KMS-11 (cell line): Measurements from ENCODE around the gene HPCAL1.

Source experiments
- H2AFZ ChIP-seq: fragments of 200-600 bp; sonication (generic); 2 replicates; pipeline ENCODE4 v1.6.1; 2016; ENCODE audit warnings: antibody characterized with exemption, mixed run types, low read depth
- H3K27ac ChIP-seq: fragments of 200-600 bp; sonication (generic); 2 replicates; pipeline ENCODE4 v1.6.1; 2016; ENCODE audit warnings: mild to moderate bottlenecking, mixed run types
- H3K27me3 ChIP-seq: fragments of 200-600 bp; sonication (generic); 2 replicates; pipeline ENCODE4 v1.6.1; 2017; ENCODE audit warnings: mild to moderate bottlenecking, low read depth, mixed run types, moderate library complexity; ENCODE audit not compliant: insufficient read depth
- H3K36me3 ChIP-seq: fragments of 200-600 bp; sonication (generic); 2 replicates; pipeline ENCODE4 v1.6.1; 2017; ENCODE audit warnings: mild to moderate bottlenecking, mixed run types; ENCODE audit not compliant: insufficient read depth
- H3K4me1 ChIP-seq: fragments of 200-600 bp; sonication (generic); 2 replicates; pipeline ENCODE4 v1.6.1; 2016; ENCODE audit warnings: mild to moderate bottlenecking, low read depth, mixed run types; ENCODE audit not compliant: poor library complexity, severe bottlenecking
- H3K4me2 ChIP-seq: fragments of 200-600 bp; sonication (generic); 2 replicates; pipeline ENCODE4 v1.7.0; 2016; ENCODE audit warnings: mild to moderate bottlenecking, mixed run types
- H3K4me3 ChIP-seq: fragments of 200-600 bp; sonication (generic); IDR thresholded peaks from 2 replicates; pipeline ENCODE4 v1.6.1; 2017; ENCODE audit warnings: low read depth, low read length, mixed read lengths; ENCODE audit not compliant: insufficient read depth
- H3K79me2 ChIP-seq: fragments of 200-600 bp; sonication (generic); 2 replicates; pipeline ENCODE4 v1.6.1; 2016; ENCODE audit warnings: low read depth, mixed run types; ENCODE audit not compliant: insufficient read depth
- H3K9ac ChIP-seq: fragments of 200-600 bp; sonication (generic); 2 replicates; pipeline ENCODE4 v1.6.1; 2016; ENCODE audit warnings: mild to moderate bottlenecking, mixed run types
- H4K20me1 ChIP-seq: fragments of 200-600 bp; sonication (generic); 2 replicates; pipeline ENCODE4 v1.6.1; 2016; ENCODE audit warnings: mild to moderate bottlenecking, mixed run types; ENCODE audit not compliant: insufficient read depth
- TF ChIP-seq, protein P1 (sequence below): fragments of 200-600 bp; sonication (generic); conservative IDR thresholded peaks from 2 replicates; pipeline ENCODE4 v1.6.1; 2017; ENCODE audit warnings: low read depth, mild to moderate bottlenecking, antibody characterized with exemption, low read length, moderate library complexity, mixed read lengths

The HPCAL1 gene

DNA sequence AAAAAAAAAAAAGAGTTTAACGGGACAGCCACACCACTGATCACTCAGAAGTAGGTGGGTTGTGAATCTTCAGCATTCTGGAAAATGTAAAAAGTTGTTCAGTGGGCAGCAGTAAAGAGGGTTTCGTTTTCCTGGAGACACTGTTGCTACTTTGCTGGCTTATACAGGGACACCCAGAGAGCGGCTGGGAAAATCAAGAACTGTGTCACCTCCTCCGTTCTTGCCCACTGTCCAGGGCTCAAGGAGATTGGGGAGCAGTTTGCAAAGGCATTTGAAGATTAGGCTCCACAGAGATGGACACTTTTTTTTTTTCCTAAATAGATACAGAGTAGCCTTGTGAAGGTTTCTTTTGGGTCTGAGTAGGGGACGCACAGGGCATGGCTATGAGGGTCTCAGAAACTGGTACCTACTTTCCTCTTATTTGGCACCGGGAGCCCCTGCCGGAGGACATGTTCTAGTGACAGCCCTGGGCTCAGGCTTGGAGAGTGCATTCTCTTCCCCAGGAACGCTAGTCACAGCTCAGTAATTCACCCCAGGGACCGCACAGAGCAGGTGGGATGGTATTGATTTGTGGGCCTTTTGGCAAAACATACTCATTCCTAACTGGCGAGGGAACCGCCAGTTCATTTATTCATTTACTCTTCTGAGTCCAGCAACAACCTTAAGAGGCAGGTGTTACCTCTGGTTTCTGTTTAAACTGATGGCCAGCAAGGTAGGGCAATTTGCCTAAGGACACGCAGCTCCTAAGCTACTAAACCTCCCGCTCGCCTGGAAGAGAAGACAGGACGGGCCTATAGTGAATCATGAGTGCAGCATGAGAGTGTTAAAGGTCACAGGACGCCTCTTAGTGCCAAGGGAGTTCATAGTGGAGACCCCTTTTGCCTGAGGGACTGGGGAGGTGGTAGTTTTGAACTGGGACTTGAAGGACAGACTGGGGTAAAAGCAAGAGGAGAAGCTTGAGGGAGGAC, 53.1 kb downstream of the HPCAL1 start:
- Histone ChIP-seq H3K27ac (no peak overlapping the region), H3K4me3 (no peak overlapping the region), H2AFZ (no peak overlapping the region), H3K27me3 (no peaks in the 10 kb centered on the region), H3K4me1 (no peaks in the 10 kb centered on the region), H4K20me1 (no peaks in the 10 kb centered on the region), H3K79me2 (no peaks in the 10 kb centered on the region), H3K9ac (no peak overlapping the region), H3K4me2 (no peak overlapping the region), H3K36me3 (no peaks in the 10 kb centered on the region)
- TF ChIP-seq, protein P1, sequence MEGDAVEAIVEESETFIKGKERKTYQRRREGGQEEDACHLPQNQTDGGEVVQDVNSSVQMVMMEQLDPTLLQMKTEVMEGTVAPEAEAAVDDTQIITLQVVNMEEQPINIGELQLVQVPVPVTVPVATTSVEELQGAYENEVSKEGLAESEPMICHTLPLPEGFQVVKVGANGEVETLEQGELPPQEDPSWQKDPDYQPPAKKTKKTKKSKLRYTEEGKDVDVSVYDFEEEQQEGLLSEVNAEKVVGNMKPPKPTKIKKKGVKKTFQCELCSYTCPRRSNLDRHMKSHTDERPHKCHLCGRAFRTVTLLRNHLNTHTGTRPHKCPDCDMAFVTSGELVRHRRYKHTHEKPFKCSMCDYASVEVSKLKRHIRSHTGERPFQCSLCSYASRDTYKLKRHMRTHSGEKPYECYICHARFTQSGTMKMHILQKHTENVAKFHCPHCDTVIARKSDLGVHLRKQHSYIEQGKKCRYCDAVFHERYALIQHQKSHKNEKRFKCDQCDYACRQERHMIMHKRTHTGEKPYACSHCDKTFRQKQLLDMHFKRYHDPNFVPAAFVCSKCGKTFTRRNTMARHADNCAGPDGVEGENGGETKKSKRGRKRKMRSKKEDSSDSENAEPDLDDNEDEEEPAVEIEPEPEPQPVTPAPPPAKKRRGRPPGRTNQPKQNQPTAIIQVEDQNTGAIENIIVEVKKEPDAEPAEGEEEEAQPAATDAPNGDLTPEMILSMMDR: no peak

DNA sequence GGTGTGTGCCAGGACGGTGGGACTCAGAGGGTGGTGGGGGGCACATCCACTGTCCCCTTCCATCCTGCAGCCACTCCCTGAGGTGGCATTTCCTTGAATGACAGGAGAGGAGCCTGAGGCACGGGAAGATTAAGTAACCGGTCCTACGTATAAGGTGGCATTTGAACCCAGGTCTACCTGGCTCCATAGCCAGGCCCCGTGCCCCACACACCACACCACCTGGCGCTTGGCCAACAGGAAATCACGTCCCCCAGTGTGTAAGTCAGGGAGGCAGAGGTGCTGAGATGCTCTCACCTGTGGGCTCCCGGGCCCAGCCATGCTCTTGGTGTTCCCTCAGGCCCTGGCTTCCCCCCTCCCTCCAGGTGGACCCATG, 53.7 kb downstream of the HPCAL1 start:
- TF ChIP-seq, protein P1: no peak
- no peak overlapping the region for H3K4me3 ChIP-seq
- H3K4me2 ChIP-seq: no peak overlapping the region
- no peaks in the 10 kb centered on the region for H3K79me2 ChIP-seq
- no peaks in the 10 kb centered on the region for H3K27me3 ChIP-seq
- H3K9ac ChIP-seq: no peak overlapping the region
- H3K27ac ChIP-seq: no peak overlapping the region
- no peak overlapping the region for H2AFZ ChIP-seq
- H3K36me3 ChIP-seq: no peaks in the 10 kb centered on the region
- no peaks in the 10 kb centered on the region for H4K20me1 ChIP-seq
- no peaks in the 10 kb centered on the region for H3K4me1 ChIP-seq

DNA sequence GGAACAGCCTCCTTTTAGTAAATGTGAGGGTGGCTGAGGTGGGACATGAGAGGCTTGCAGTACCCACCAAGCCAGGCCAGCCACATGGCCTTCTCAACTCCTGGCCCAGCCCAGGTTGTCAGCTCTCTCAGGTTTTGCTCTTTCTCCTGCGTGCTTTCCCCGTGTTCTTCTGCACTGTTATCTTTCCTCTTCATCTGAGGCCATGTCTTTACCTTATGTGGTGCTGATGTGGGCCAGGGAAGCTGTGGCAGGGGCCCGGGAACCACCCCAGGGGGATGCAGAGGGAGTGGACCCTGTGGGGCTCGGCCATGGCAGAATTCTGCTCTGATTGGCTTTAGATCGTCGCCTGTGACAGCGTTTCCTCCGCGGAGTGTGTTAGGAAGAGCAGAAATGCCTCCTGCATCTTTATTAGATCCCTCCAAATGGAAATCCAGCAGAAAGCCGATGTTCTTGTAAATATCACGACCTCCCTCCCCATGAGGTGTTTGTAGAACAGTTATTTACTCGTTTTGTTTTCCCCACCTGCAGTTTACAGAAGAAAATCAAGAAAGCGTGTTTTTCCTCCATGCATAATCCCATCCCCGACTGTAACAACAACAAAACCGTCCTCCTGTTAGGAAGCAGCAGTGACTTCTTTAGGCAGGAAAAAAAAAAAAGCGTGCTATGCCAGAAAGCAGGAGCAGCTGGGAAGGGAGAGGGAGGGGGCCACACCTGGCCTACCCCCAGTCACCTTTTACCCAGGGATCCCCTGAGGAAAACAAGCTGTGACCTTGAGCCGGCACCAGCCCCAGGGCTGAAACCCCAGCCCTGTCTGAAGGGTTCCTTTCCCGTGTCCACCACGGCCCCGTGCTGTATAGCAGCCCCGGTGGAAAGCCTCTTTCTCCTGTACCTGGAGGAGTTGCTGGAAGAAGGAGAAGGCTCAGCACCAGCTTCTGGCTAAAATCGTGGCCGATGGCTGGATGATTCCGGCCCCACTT, 54.8 kb downstream of the HPCAL1 start:
- Histone ChIP-seq H3K4me3 (no peak overlapping the region), H4K20me1 (no peaks in the 10 kb centered on the region), H3K27ac (no peak overlapping the region), H3K27me3 (no peaks in the 10 kb centered on the region), H3K79me2 (no peaks in the 10 kb centered on the region), H3K36me3 (no peaks in the 10 kb centered on the region), H3K4me1 (no peaks in the 10 kb centered on the region), H3K9ac (no peak overlapping the region), H3K4me2 (no peak overlapping the region), H2AFZ (no peak overlapping the region)
- TF ChIP-seq, protein P1: no peak

DNA sequence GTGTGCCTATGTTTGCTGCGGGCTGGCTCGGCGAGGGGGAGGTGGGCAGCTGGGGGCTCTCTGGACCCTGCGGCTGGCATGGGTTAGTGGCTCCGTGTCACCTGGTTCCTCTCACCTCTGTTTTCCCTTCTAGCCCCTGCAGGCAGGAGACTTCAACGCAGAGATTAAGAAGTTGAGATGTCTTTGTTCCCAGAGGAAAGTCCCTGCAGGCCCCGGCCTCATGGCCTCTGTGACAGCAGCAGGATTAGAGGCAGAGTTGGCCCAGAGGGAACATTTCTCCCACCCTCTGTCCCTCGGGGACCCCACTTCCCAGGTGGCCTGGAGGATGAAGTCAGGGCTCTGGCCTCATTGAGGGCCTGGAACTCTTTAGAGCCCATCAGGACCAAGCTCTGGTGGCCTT, 56.5 kb downstream of the HPCAL1 start:
- H3K4me3 ChIP-seq: no peak overlapping the region
- TF ChIP-seq, protein P1: no peak
- no peaks in the 10 kb centered on the region for H3K79me2 ChIP-seq
- no peaks in the 10 kb centered on the region for H3K4me1 ChIP-seq
- no peaks in the 10 kb centered on the region for H3K27me3 ChIP-seq
- H4K20me1 ChIP-seq: no peaks in the 10 kb centered on the region
- H3K4me2 ChIP-seq: no peak overlapping the region
- no peak overlapping the region for H3K9ac ChIP-seq
- no peaks in the 10 kb centered on the region for H3K36me3 ChIP-seq
- no peak overlapping the region for H2AFZ ChIP-seq
- no peak overlapping the region for H3K27ac ChIP-seq
